ENCODE results near the gene TRHDE. TPM values are rescaled to one million over a fixed set of nuclear protein-coding genes. Genes with fewer than 3 reads are reported as not detected.

TRHDE gene
- total RNA-seq, 1 donor = 33.7 TPM

DNA sequence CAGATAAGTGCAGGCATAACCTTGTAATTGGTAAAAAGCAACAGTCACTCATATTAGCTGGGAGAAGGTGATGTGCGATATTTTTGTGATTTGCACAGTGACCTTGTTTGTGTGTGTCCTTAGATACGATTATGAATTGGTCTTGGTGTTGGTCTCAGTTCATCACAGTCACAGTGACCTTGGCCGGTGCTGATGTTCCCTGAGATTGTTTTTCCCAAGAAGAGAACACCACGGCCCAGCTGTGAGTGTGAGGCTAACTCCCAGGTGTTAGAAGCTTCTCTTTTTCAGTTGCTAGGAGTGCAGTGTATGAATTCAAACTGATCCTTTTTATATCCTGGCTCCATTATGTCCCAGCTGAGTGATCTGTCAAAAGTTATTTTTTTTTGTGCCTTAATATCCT, 46.2 kb downstream of the TRHDE start:
- DNase-seq (ENCODE audit: low read depth) = no peak
- no peak overlapping the region for H3K4me3 ChIP-seq (ENCODE audit: low read depth, low read length)
- TF ChIP-seq, protein P1, sequence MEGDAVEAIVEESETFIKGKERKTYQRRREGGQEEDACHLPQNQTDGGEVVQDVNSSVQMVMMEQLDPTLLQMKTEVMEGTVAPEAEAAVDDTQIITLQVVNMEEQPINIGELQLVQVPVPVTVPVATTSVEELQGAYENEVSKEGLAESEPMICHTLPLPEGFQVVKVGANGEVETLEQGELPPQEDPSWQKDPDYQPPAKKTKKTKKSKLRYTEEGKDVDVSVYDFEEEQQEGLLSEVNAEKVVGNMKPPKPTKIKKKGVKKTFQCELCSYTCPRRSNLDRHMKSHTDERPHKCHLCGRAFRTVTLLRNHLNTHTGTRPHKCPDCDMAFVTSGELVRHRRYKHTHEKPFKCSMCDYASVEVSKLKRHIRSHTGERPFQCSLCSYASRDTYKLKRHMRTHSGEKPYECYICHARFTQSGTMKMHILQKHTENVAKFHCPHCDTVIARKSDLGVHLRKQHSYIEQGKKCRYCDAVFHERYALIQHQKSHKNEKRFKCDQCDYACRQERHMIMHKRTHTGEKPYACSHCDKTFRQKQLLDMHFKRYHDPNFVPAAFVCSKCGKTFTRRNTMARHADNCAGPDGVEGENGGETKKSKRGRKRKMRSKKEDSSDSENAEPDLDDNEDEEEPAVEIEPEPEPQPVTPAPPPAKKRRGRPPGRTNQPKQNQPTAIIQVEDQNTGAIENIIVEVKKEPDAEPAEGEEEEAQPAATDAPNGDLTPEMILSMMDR (IDR thresholded peaks at IDR 0.05; ENCODE audit: insufficient read depth, low read depth, low read length) = no peak

DNA sequence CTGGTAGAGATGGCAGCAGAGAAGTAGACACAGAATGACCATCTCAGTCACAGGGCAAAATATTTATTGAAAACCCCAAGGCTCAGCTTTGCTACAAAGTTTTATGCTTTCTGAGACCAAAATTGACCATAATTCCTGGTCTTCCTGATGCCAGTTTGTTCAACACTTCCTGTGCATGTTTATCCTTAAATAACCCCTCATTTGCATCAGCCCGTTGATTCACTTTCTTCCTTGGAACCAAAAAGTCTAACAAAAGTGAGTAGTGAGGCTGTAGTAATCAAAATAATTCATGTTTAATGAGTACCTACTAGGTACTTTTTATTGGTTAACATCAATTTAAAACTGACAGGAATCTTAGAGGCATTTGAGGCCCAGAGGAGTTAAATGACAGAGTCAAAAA, 51.7 kb downstream of the TRHDE start:
- no peak overlapping the region for H3K4me3 ChIP-seq (ENCODE audit: low read depth, low read length)
- TF ChIP-seq, protein P1 (IDR thresholded peaks at IDR 0.05; ENCODE audit: insufficient read depth, low read depth, low read length) = no peak
- DNase-seq (ENCODE audit: low read depth) = peak; percentile 6

DNA sequence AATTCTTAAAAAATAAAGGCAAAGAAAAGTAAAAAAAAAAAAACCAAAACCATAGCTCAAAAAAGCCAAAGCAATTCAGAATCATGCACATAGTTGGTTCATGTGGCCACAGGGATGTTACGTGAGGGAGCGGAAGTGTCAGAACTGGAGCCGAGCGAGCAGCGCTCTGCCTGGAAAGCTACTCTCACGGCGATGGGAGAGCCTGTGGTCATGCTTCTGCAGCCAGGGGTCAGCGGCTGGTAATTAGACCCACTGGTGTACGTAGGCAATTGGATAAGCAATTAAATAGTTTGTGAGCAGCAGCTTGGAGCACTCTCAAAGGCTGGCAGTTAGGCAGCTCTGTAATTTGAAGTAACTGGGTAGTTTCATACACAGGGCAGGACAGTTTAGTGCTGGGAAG, 58.1 kb downstream of the TRHDE start:
- TF ChIP-seq, protein P1 (IDR thresholded peaks at IDR 0.05; ENCODE audit: insufficient read depth, low read depth, low read length) = no peak
- peak; percentile 48 for DNase-seq (ENCODE audit: low read depth)
- no peak overlapping the region for H3K4me3 ChIP-seq (ENCODE audit: low read depth, low read length)

DNA sequence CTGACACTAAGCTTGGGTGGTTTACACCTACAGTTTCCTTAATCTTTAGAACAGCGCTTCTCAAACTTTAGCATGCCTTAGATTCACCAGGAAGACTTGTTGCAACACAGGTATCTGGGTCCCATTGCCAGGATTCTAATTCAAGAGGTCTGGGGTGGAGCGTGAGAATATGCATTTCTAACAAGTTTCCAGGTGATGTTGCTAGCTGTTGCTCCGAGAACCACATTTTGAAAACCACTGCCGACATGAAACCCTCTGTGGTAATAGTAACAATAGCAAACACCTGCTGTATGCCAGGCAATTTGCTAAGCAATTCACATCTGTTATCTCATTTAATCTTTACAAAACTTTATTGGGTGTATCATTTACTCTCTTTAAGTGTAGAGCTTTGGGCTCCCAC, 58.6 kb downstream of the TRHDE start:
- no peak overlapping the region for H3K4me3 ChIP-seq (ENCODE audit: low read depth, low read length)
- DNase-seq (ENCODE audit: low read depth) = no peak
- TF ChIP-seq, protein P1 (IDR thresholded peaks at IDR 0.05; ENCODE audit: insufficient read depth, low read depth, low read length) = no peak

DNA sequence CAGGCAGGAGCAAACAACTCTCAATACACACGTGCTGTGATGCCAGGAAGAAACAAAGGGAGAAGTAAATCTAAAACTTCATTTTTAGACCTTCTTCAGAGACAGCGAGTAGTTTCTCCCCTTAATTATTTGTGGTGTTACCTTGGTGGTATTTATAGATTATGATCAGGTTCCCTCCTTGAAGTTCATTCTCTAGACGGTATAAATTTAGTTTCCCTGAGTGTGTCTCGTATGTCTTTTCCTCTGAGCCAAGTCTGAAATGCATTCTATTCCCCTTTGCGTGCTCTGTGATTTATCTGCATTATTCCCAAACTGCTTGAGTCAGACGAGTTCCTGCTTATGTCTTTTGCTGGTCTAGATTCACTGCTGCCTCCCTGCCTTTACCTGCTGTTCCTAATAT, 65.2 kb downstream of the TRHDE start:
- H3K4me3 ChIP-seq (ENCODE audit: low read depth, low read length) = no peak overlapping the region
- no peak for DNase-seq (ENCODE audit: low read depth)
- TF ChIP-seq, protein P1 (IDR thresholded peaks at IDR 0.05; ENCODE audit: insufficient read depth, low read depth, low read length) = no peak

DNA sequence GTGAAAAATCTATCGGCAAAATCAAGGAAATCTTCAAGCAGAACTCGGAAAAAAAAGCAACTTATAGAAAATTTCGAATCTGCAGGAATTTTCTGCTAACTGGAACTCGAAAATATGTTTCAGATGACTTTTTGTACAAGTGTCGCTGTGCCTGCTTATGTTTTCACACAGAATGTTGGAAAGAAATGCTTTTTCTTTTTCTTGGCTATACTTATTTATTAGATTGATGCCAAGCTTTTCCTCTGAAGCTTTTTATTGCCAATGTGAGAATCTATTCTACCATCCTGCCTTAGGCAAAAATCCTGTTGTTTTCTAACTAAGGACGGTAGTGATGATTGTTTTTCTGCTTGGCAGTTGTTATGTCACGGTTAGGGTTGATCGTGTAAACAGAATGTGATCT, 65.8 kb downstream of the TRHDE start:
- no peak for DNase-seq (ENCODE audit: low read depth)
- TF ChIP-seq, protein P1 (IDR thresholded peaks at IDR 0.05; ENCODE audit: insufficient read depth, low read depth, low read length) = no peak
- H3K4me3 ChIP-seq (ENCODE audit: low read depth, low read length) = no peak overlapping the region

DNA sequence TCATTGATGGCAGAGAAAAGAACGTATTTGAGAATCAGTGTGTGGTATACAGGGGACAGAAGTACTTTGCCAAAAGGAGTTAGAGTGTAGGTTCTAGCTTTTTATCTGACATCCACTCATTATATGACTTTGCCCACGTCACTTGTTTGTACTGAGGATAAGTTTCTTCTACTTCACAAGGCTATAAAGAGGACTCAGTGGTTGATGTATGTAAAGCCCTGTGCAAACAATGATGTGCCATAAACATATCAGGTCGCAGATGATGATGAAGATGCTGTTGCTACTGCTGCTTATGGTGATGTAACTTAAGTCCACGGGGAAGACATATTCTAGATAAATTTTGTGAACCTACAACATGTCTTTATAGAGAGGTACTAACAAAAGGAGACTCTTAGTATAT, 66.3 kb downstream of the TRHDE start:
- TF ChIP-seq, protein P1 (IDR thresholded peaks at IDR 0.05; ENCODE audit: insufficient read depth, low read depth, low read length) = no peak
- DNase-seq (ENCODE audit: low read depth) = no peak
- no peak overlapping the region for H3K4me3 ChIP-seq (ENCODE audit: low read depth, low read length)

All from fibroblast of villous mesenchyme (primary cell).